Stomach (tissue), 4 donors: ENCODE measurements around the gene CCR7.

Experiments used
- CTCF ChIP-seq, 7 experiments: fragments of 450-650 bp in 4 of 7; fragments of 200-600 bp in 3 of 7; sonication (generic) in 3 of 7; IDR thresholded peaks; one replicate each; pipeline ENCODE4 v1.5.1; 2016 to 2019; ENCODE audit warnings: antibody characterized with exemption in 7 of 7, control low read depth in 2 of 7, mild to moderate bottlenecking in 1 of 7
- POLR2A ChIP-seq, 4 donors: fragments of 450-650 bp; IDR thresholded peaks; one replicate each; pipeline ENCODE4 v1.6.1; 2016; ENCODE audit warnings: antibody characterized with exemption in 4 of 4, control low read depth in 2 of 4, mild to moderate bottlenecking in 1 of 4, moderate library complexity in 1 of 4
- POLR2AphosphoS5 ChIP-seq, 3 donors: sonication (generic); formaldehyde crosslinking; IDR thresholded peaks; one replicate each; pipeline ENCODE4 v1.6.1; 2016; ENCODE audit warnings: antibody characterized with exemption in 3 of 3

- TF ChIP-seq CTCF (IDR thresholded peaks at IDR 0.05), result no peak
- no peak for TF ChIP-seq POLR2AphosphoS5 (IDR thresholded peaks at IDR 0.05)
- TF ChIP-seq POLR2A (IDR thresholded peaks at IDR 0.05), result no peak
Observed at GRCh38 chr17:40522961-40523310, 42.3 kb downstream of the CCR7 start.
